Liver (tissue), 9 donors: ENCODE data around the gene ZKSCAN4. TPM values are rescaled to one million over a fixed set of nuclear protein-coding genes. Genes with fewer than 3 reads are reported as not detected.

ENCODE experiments used
- DNase-seq: peaks from one replicate; pipeline ENCODE4 v3.0.0-alpha.2; 2017; ENCODE audit warnings: low spot score
- H3K27ac ChIP-seq, 2 donors: one replicate each; pipeline ENCODE4 v1.7.0; 2013; ENCODE audit warnings: inconsistent platforms in 2 of 2, low read length in 2 of 2, control low read depth in 1 of 2, low read depth in 1 of 2, mild to moderate bottlenecking in 1 of 2
- H3K27me3 ChIP-seq, 4 donors: one replicate each; pipeline versions ENCODE4 v1.6.1 to v1.7.0; 2013; ENCODE audit warnings: low read length in 3 of 4, inconsistent platforms in 1 of 4, mild to moderate bottlenecking in 1 of 4, moderate library complexity in 1 of 4; ENCODE audit not compliant: control insufficient read depth in 4 of 4, insufficient read depth in 4 of 4
- H3K36me3 ChIP-seq, 4 donors: one replicate each; pipeline versions ENCODE4 v1.6.1 to v1.7.0; 2013; ENCODE audit warnings: low read length in 3 of 4, mild to moderate bottlenecking in 3 of 4, low read depth in 1 of 4, moderate library complexity in 1 of 4; ENCODE audit not compliant: control insufficient read depth in 4 of 4, insufficient read depth in 3 of 4
- H3K4me1 ChIP-seq, 4 donors: one replicate each; pipeline versions ENCODE4 v1.6.1 to v1.7.0; 2013; ENCODE audit warnings: low read length in 3 of 4, mild to moderate bottlenecking in 3 of 4, moderate library complexity in 1 of 4; ENCODE audit not compliant: control insufficient read depth in 4 of 4, insufficient read depth in 4 of 4
- H3K4me3 ChIP-seq, 3 donors: one replicate each; pipeline versions ENCODE4 v1.6.1 to v1.7.0; 2013; ENCODE audit warnings: low read length in 3 of 3, control low read depth in 1 of 3, low read depth in 1 of 3, mild to moderate bottlenecking in 1 of 3
- H3K9ac ChIP-seq, 2 donors: one replicate each; pipeline ENCODE4 v1.7.0; 2013; ENCODE audit warnings: low read length in 2 of 2, mild to moderate bottlenecking in 2 of 2, moderate library complexity in 2 of 2, control low read depth in 1 of 2, low read depth in 1 of 2
- H3K9me3 ChIP-seq, 4 donors: one replicate each; pipeline versions ENCODE4 v1.6.1 to v1.7.0; 2013; ENCODE audit warnings: low read length in 3 of 4; ENCODE audit not compliant: control insufficient read depth in 4 of 4
- ATF3 ChIP-seq: IDR thresholded peaks from 2 replicates; pipeline ENCODE4 v1.6.1; 2016; ENCODE audit warnings: antibody characterized with exemption
- CTCF ChIP-seq: fragments of 150-350 bp; IDR thresholded peaks from 2 replicates; pipeline ENCODE4 v1.5.1; 2017; ENCODE audit warnings: improper control_type of control experiment, low read depth, low read length; ENCODE audit not compliant: missing input control
- EGR1 ChIP-seq, 2 donors: IDR thresholded peaks; 2 replicates each; pipeline ENCODE4 v1.6.1; 2016 to 2018; ENCODE audit warnings: antibody characterized with exemption in 2 of 2, low read depth in 2 of 2
- FOXA1 ChIP-seq: IDR thresholded peaks from 2 replicates; pipeline ENCODE4 v1.6.1; 2016; ENCODE audit warnings: antibody characterized with exemption
- GABPA ChIP-seq, 2 donors: IDR thresholded peaks in 1 of 2; conservative IDR thresholded peaks in 1 of 2; 2 replicates each; pipeline ENCODE4 v1.6.1; 2016; ENCODE audit warnings: antibody characterized with exemption in 2 of 2, mild to moderate bottlenecking in 1 of 2, moderate library complexity in 1 of 2
- HNF4A ChIP-seq, 2 donors: conservative IDR thresholded peaks; 2 replicates each; pipeline ENCODE4 v1.6.1; 2016; ENCODE audit warnings: antibody characterized with exemption in 2 of 2, mild to moderate bottlenecking in 2 of 2
- HNF4G ChIP-seq: IDR thresholded peaks from 2 replicates; pipeline ENCODE4 v1.6.1; 2016; ENCODE audit warnings: antibody characterized with exemption
- JUND ChIP-seq, 2 donors: IDR thresholded peaks; 2 replicates each; pipeline ENCODE4 v1.6.1; 2016; ENCODE audit warnings: antibody characterized with exemption in 2 of 2
- MAX ChIP-seq: IDR thresholded peaks from 2 replicates; pipeline ENCODE4 v1.6.1; 2016; ENCODE audit warnings: antibody characterized with exemption
- NR2F2 ChIP-seq: IDR thresholded peaks from 2 replicates; pipeline ENCODE4 v1.6.1; 2016; ENCODE audit warnings: antibody characterized with exemption
- RAD21 ChIP-seq, 2 donors: IDR thresholded peaks; 2 replicates each; pipeline ENCODE4 v1.6.1; 2016; ENCODE audit warnings: antibody characterized with exemption in 2 of 2, mild to moderate bottlenecking in 2 of 2
- REST ChIP-seq: IDR thresholded peaks from 2 replicates; pipeline ENCODE4 v1.6.1; 2016; ENCODE audit warnings: antibody characterized with exemption, mild to moderate bottlenecking
- RXRA ChIP-seq, 2 donors: IDR thresholded peaks; 2 replicates each; pipeline ENCODE4 v1.6.1; 2017 to 2018; ENCODE audit warnings: antibody characterized with exemption in 2 of 2, mild to moderate bottlenecking in 1 of 2
- TAF1 ChIP-seq: conservative IDR thresholded peaks from 2 replicates; pipeline ENCODE4 v1.6.1; 2016; ENCODE audit warnings: antibody characterized with exemption, mild to moderate bottlenecking
- YY1 ChIP-seq: IDR thresholded peaks from 2 replicates; pipeline ENCODE4 v1.6.1; 2016; ENCODE audit warnings: antibody characterized with exemption, mild to moderate bottlenecking
- WGBS: extraction: QIAGEN DNeasy Blood & Tissue Kit; methylation state at CpG from one replicate; pipeline ENCODE4 v1.1.7; 2013; 5-methylcytosine and 5-hydroxymethylcytosine counted together
- polyA plus RNA-seq, 2 donors: library from polyadenylated mRNA; stranded (reverse) in 1 of 2; unstranded in 1 of 2; fragments of 200-250 nt in 1 of 2; fragments of >200 nt in 1 of 2; fragmentation: Nextera tagmentation in 1 of 2; extraction: Ambion mirVana in 1 of 2; gene quantifications; one replicate each; pipeline versions ENCODE4 v1.2.1 to v1.2.3, GENCODE V29; 2013 to 2015
- total RNA-seq, 2 donors: library from RNA; depleted of rRNA; stranded (reverse); fragments of >200 nt; gene quantifications; one replicate each; pipeline ENCODE4 v1.2.3, GENCODE V29; 2014
- donor health status: healthy.
- donor health status: healthy.
- donor health status: healthy.
- donor health status: healthy.
- donor health status: healthy.

ZKSCAN4 gene
- total and polyA plus RNA-seq, 4 donors, result 1.4 to 4.7 (median 2.6) TPM

GRCh38 chr6:28225056-28225834 is 26.8 kb downstream of the ZKSCAN4 start, which contains the start of gene ZSCAN9 (continued):
- no peak for TF ChIP-seq ATF3
- TF ChIP-seq GABPA (IDR thresholded peaks at IDR 0.05 in 1 of 2, conservative IDR thresholded peaks at IDR 0.05 in 1 of 2), result peak; percentile 87 to 95
- TF ChIP-seq EGR1 (IDR thresholded peaks at IDR 0.05; ENCODE audit: low read depth in 2 of 2), result peak; percentile 19 to 62
- TF ChIP-seq TAF1, result peak; percentile 30

- peak overlapping the region; percentile 26 to 62 for H3K9ac ChIP-seq
- peak overlapping the region; percentile 74 to 94 (median 87) for H3K4me3 ChIP-seq
- peaks cover 0 to 12% (median 5%) of the 10 kb centered on the region in 4 donors for H3K4me1 ChIP-seq
- no peak overlapping the region for H3K27ac ChIP-seq
- TF ChIP-seq MAX, result no peak
- no peak for TF ChIP-seq CTCF
- TF ChIP-seq JUND (IDR thresholded peaks at IDR 0.05), result no peak
- no peak for TF ChIP-seq YY1
- no peak for TF ChIP-seq RAD21 (IDR thresholded peaks at IDR 0.05)
- no peak for TF ChIP-seq RXRA (IDR thresholded peaks at IDR 0.05)
- no peak for TF ChIP-seq NR2F2
- no peak for TF ChIP-seq TAF1
- TF ChIP-seq GABPA (IDR thresholded peaks at IDR 0.05 in 1 of 2, conservative IDR thresholded peaks at IDR 0.05 in 1 of 2), result no peak
- TF ChIP-seq HNF4A (conservative IDR thresholded peaks at IDR 0.05), result no peak
- TF ChIP-seq REST, result no peak
- TF ChIP-seq EGR1 (IDR thresholded peaks at IDR 0.05; ENCODE audit: low read depth in 2 of 2), result no peak
- no peak for TF ChIP-seq FOXA1
- no peak for TF ChIP-seq ATF3
- TF ChIP-seq HNF4G, result no peak
- DNase-seq, result no peak
- H3K36me3 ChIP-seq, result peaks cover 2 to 20% (median 16%) of the 10 kb centered on the region in 4 donors
- H3K9me3 ChIP-seq, result peaks cover 0 to 1% (median 0%) of the 10 kb centered on the region in 4 donors
- 62% methylated on average over 9 of the region's 9 CpGs for WGBS
- H3K27me3 ChIP-seq, result peaks cover 0 to 7% (median 3%) of the 10 kb centered on the region in 4 donors
Measured at GRCh38 chr6:28224131-28225055, 27.7 kb downstream of the ZKSCAN4 start.
